Activated CD8-positive, alpha-beta memory T cell treated with anti-CD3 and anti-CD28 coated beads for 24 hours (primary cell): ENCODE results near the gene CXCL3.
A peak's percentile ranks its signal among the peaks of the same experiment; 100 is the strongest.

Experiments
- DNase-seq: peaks from one replicate; pipeline ENCODE4 v3.0.0-alpha.2; 2020

CXCL3 gene

DNA sequence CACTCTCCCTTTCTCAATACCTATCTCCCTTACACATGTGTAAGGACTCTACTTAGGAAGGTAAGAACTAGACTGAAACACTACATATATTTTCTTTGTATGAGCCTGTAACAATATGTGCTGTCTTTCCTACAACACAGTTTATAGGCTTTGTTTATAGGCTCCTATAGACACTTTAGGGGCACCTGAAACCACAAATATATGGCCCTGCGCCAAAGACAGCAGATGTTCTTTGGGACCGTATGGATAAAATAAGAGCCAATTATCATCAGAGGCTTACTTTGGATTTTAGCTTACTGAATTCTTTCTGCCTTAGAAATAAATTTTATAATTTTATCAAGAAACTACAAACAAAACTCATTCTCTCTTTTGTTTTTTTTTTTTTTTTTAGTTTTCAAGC lies 16.6 kb upstream of the CXCL3 start:
- DNase-seq: no peak

DNA sequence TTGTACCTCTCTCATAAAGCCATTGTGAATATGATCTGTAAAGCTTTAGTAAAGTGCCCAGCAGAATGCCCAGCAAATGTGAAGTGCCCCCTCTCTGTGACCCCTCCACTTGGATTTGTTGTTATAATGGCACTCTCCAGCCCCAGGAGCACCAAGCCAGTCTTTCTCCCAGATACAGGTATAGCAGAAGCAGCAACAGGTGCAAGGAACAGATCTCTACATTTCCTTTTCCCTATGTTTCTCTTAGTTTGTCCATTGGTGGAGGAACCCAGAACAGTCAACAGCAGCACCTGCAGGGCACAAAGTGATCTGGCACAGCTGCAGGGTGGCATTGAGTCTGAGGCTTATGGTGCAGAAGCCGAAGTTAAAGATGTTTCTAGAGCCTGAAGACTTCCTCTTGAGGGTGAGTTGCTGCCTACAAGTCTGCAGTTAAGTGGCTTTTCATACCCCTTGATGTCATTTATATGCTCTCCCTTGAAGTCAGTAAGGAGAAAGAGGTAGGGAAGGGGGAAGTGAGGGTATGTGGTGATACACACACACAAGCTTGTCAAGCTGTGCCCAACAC lies 16.1 kb upstream of the CXCL3 start:
- no peak for DNase-seq

DNA sequence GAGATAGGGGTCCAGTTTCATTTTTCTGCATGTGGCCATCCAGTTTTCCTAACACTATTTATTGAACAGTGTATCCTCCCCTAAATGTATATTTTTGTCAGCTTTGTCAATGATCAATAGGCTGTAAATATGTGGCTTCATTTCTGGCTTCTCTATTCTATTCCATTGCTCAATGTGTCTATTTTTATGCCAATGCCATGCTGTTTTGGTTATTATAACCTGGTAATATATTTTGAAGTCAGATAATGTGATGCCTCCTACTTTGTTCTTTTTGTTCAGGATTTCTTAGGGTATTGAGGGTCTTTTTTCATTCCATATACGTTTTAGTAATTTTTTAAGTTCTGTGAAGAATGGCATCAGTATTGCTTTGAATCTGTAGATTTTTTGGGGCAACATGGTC lies 8.7 kb upstream of the CXCL3 start:
- DNase-seq: no peak

DNA sequence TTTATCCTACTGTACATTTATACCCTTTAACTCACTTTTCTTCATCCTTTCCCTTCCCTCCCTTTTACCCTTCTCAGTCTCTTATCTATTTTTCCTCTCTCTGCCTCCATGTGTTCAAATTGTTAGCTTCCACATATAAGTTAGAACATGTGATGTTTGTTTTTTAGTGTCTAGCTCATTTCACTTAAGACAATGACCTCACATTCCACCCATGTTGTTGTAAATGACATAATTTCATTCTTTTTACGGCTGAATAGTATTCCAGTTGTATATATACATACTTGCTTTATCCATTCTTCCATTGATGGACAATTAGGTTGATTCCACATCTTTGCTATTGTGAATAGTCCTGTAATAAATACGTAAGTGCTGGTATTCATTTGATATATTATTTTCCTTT lies 7.3 kb upstream of the CXCL3 start:
- no peak for DNase-seq

DNA sequence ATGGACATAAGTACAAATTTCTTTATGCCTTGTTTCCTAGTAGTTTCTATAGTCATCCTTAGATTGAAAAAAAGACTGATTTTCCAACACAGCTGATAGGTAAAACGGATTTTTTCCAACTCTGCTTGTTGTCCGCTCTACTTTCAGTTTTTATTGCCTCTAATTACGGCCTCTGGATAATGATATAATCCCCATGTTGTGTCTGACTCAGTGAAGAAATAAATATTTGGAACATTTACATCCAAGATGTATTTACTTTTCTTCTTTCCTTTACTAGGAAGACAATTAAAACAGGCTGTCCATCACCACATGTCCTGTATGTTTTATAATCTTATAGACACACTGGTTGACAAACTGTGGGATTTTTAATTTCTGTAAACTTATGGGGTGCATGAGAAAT lies 6.8 kb upstream of the CXCL3 start:
- no peak for DNase-seq

DNA sequence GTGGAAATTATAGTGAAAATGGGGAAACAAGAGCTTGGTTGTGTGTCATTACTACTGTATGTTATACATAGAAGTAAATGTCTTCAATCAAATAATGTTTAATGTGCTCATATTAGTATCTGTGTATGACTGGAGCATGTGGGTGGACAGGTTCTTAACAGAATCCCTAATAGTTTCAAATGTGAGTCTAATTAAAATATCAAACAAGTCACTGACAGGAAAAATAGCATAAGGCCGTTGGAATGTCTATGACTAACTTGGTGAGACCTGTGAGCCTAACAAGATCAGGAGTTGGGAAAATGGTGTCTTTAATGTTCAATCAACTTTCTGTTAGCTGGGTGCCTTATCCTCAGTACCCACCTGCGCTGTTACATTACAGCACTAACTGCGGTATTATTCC lies 6.2 kb upstream of the CXCL3 start:
- no peak for DNase-seq

DNA sequence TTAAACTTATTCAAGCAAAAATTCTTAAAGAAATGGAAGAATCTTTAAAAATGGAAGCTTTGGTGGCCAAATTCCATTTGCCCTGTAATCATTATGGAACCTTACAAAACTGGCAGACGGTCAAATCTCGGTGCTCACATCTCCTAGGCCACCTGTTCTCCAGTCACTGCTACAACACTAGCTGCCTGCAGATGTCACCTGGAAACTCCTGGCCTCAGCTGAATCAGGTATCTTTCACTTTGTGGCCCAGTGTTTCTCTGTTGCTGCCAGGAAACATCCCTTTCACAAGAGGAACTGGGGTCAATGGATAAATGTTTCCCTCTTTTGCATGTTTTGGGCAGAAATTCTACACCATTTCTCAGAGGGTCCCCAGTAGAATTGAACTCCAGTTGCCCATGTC lies 4.2 kb upstream of the CXCL3 start:
- DNase-seq: no peak

DNA sequence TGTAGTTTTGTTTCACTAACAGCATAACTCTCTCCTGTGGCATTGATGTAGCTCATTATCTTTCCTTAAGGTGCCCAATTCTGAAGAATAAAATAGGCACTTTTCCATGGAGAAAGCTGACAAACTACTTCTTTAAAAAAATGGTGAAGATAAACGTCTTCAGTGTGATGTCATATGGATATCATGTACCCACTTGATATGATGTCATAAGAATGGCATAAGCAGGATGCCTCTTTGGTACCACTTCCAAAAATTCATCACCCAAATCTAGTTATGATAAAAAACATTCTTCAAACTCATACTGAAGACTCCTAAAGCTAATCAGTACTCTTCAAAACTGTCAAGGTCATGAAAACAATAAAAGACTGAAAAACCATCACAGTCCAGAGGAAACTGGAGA lies 2.9 kb upstream of the CXCL3 start:
- no peak for DNase-seq

DNA sequence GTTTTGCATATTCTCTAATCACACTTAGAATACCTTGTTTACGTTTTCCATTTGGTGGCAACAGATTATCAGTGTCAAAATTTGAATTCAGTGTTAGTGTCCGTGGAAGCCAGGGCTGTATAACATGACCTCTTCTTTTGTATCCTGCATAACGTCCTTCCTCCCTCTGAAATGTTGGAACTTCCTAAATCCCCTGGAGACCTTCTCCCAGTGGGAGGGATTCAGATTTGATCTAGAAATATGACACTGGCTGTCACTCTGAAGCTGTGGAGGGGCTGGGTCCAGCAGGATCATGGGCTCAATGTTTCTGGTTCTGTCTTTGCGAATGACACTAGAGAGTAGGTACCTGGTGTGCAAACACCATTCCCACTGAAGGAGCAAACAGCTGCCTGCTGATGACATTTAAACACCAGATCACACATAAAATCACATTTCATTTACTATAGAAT lies 850 bp upstream of the CXCL3 start:
- no peak for DNase-seq

DNA sequence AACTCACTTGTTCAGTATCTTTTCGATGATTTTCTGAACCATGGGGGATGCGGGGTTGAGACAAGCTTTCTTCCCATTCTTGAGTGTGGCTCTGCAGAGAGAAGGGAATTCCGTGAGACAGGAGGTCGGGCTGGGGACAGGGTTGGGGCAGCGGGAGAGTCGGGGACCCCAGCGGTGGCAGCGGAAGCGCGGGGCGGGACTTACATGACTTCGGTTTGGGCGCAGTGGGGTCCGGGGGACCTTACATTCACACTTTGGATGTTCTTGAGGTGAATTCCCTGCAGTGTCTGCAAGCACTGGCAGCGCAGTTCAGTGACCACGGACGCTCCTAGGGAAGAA lies 434 bp downstream of the CXCL3 start:
- peak; percentile 57 for DNase-seq

DNA sequence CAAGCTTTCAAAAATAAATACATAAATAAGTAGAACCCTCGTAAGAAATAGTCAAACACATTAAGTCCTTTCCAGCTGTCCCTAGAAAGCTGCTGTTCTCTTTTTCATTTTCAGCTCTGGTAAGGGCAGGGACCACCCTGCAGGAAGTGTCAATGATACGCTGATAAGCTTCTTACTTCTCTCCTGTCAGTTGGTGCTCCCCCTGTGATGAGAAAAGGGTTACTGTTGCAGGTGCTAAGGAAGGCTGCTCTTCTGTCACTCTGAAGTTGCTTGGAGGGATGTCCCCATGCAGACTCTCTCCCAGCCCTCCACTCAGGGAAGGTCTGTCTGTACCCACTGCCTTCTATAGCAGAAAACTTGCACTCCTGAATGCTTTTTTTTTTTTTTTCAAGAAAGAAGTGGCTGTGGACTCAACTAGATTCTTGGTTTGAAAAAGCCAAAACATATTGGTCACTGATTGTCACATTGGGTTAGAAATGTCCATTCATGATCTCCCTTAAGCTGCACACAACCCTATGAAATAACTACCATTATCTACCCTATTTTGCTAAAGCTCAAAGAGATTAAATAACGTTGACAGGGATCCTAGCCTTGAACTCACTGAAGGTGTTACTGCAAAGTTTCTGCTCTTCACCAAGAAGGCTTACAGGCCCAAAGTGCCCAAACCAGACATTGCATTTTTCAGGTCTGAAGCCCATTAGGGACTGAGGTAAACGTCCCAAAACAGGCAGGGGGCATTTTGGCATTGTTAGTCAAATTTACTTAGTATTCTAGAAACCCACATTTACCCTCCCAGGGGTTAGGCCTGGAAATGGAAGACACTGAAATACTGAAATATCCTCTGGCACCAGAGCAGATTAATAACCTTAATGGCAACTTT lies 1.2 kb downstream of the CXCL3 start:
- DNase-seq: no peak

DNA sequence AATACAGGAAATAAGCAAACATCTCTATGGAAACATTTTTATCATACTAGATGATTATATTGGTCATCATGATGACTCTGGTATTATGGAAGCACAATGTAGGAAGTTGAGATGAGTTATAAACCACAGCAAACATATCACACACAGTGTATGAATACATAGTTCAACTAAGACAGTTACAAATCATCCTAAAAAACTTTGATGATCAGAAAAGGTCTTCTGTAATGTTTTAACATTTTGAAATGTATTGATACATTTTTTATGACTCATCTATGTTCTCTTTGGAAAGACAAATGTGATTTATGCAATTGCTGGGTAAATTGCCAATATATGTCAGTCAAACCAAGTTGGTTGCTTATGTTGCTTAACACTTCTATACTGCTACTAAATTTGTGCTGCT lies 4.8 kb downstream of the CXCL3 start:
- no peak for DNase-seq

DNA sequence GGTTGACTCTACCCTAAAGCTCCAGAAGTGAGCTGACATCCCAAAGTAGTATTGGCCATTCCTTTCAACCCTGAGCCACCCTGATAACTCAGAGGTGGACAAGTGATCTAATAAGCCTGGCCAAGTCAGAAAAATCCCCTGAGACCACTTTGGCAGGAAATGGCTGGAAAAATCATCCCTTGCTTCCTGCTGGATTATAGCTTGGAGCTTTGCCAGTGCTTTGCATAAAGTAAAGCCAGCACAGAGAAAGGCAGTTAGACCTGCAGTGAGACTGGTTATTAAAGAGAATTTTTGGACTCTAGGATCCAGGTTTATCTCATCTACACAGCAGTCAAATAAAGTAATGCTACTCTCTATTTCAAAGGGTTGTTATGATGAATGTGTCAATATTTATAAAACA lies 6.4 kb downstream of the CXCL3 start:
- no peak for DNase-seq

DNA sequence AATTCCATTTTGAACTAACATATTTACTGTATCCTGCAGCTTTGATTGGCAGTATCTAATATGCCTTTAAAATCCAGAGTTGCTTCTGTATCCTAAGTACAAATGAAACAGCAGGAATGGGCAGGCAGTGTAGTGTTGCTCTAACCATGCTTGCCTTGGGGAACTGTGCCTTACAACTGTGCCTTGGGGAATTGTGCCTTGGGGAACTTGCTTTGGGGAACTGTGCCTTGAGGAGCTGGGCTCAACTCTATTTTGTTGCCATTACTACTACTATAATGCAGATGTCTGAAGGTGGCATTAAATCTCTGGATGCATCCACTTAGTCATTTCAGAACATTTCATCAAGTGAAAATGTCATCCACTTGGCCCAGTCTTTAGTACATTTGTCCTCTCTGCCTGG lies 6.9 kb downstream of the CXCL3 start:
- DNase-seq: no peak

DNA sequence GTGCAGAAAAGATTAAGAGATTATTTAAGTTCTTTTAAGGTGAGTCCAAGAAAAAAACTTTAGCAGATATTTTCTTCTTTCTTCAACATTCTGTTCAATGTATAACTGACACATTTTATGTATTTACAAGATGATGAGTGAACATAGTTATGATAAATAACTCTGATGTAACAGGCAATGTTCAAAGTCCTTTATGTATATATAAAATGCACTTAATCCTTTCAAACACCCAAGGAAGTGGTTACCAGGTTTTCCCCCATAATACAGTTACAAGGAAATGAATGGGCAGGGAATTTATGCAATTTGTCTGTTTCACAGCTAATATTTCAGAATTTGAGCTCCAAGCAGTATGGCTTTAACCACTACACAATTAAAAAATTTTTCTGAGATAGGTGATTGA lies 8.2 kb downstream of the CXCL3 start:
- DNase-seq: no peak

DNA sequence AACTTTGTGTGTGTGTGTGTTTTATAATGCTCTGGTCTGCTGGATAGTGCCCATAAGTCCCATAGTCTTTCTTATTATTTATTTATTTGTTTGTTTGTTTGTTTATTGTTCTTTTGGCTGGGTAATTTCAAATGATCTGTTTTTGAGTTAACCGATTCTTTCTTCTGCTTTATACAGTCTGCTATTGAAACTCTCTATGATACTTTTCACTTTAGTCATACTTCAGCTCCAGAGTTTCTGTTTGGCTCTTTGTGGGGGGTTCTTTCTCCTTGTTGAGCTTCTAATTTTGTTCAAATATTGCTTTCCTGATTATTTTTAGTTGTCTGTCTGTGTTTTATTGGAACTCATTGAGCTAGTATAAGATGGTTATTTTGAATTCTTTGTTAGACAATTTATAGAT lies 10.0 kb downstream of the CXCL3 start:
- DNase-seq: no peak

DNA sequence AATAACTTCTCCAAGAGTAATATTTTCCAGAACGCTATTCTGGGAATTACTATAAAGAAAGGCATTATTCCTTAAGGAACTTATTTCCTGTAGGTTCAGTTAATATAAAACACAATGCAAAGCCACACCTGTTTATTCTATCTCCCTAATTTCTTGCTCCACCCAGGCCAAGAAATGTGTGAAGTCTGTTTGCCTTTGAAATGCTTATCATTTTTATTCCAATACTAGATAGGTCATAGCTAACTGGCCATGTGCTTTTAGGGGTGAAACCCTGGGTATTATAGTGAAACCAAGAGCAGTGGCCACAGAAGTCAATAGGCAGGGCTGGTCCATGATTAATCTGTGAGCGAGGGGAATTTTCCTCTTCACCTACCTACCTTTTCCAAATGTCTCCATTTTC lies 14.8 kb downstream of the CXCL3 start:
- no peak for DNase-seq

DNA sequence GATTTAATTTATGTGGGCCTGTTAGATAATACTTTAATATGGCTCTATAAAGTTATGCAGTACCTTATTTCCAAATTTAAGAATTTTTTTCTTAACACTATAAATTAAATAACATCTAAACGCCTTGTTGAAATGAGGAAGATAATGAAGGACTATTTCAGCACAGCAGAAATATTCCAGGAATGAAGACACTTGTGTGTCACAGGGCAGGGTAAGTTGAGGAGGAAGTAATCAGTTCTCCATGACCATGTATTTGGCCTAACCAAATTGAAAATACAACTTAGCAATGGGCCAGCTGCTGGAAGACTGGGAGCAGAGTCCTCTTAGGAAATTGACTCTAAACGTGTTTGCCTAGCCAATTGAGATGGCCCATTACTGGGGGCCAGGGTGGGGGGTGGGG lies 16.9 kb downstream of the CXCL3 start:
- no peak for DNase-seq

DNA sequence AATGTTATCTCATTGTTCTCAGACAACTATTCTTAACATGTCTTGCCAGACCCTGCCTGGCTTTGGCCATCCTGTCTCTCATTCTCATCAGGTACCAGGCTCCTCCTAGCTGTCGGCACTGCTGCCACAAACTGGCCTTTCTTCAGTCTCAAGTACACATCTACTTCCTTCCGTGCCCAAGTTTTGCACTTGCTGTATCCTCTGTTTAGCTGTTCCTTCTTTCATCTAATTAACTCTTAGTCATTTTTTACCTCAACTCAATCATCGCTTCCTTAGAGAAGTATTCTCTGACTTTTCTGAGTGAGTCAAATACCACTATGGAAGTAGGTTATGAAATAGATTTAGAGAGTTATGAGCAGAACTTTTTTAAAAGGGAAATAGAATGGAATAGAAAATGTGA lies 19.7 kb downstream of the CXCL3 start:
- no peak for DNase-seq

DNA sequence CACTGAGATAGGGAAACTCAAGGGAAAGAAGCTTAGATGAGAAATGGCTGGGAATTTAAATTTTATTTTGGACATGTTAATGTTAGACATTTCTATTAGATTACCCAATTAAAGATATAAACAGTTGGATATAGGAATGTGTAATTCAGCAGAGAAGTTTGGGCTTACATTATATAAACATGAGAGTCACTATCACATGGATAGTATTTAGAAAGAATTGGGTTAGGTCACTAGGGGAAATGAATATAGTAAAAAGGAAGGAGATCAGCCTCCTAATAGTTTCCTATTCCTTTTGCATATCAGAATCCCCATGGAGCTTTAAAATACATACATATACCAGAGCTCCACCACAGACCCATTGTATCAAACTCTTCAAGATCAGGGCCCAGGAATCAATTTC lies 20.4 kb downstream of the CXCL3 start:
- no peak for DNase-seq

DNA sequence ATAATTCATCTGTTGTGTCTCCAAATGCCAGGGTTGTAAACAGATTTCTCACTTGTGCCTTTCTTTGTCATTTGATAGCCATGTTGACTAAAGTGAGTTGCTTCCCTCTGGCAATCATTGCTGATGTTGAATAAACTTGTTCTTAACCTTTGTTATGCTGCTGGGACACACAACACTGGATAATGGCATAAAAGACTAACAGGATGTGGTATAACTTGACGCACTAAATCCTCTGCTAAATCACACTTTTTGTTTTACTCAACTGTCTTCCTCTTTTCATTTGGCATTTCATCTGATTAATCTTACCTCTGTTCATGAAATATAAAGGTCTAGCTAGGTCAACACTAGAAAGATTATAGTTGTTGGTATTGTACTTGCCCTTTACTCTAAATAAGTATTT lies 22.4 kb downstream of the CXCL3 start:
- no peak for DNase-seq

DNA sequence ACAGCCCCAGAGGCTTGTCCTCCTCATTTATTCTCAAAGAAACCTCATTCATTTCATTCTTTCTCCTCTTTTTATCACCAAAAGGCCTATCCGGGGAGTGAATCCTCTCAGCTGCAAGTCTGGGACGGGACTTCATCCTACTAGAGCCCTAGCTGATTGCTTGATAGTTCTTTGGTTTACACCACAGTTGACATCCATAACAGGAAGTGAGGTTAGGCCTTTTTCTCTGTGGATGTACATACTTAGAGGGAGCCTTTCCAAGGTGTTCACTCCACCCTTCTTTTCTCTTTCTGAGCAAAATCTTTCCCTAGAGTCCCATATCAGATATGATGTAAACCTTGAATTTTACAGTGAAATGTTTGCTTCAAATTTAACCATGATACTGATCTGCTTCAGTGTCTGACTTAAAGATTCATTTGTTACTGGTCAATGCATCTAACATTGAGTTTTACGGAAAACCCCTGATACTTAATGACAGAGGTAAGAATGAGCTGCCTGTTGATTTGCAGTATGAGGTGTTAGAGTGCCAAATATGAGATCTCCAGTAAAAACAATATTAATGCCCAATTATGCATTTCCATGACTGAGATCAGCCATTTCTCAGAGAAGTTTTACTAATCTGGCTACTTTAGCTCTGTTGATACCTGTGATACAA lies 23.2 kb downstream of the CXCL3 start:
- DNase-seq: no peak

DNA sequence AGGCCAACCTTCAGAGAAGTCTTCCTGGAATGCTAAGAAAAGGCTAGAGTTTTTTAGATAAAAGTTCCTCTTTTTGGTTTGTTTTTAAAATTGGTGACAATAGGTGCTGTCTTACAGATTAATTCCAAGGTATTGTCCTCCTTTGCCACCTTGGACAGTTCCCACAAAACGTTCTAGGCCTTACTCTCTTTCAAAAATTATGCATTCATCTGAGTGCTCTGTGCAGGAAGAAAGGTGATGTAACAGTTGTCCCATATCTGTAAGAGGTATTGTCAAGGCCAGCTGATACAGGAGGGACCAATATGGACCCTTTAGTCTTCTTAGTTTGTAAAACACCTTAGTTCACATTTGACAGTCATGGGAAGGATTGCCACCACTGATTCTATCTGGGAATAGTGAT lies 24.2 kb downstream of the CXCL3 start:
- DNase-seq: no peak

DNA sequence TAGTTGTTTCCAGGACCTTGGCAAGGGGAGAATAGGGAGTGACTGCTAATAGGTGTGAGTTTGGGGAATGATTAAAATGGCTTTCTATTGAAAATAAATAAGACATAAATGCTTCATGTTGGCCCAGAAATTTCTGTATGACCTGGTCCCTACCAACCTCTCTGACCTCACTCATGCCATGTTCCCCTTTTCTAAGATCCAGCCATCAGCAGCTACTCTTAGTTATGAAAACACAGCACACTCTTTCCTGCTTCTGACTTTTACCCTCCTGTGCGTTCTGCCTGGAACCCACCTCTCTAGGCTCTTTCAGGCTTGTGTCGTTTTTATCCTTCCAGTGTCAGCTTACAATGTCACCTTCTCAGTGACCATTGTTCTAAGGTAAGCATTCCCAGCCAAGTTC lies 25.2 kb downstream of the CXCL3 start:
- no peak for DNase-seq

DNA sequence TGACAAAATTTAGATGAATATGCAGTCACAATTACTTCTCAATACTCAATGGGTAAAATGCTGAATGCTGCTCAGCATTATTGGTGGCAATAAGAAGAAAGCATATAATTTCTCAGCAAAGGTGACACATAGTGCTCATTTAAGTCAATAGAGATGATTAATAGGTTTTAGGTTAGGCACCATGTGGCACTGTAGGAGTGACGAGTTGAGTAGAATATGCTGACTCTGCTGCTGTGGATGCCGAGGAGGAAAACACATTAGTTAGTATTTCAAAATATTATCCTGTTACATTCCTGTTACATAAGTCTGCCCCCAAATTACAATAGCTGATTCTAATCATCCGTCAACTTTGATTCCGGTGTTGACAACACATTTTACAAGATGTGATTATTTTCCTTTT lies 26.4 kb downstream of the CXCL3 start:
- no peak for DNase-seq
